Measurements from ENCODE around the gene ARHGAP15.

Gene ARHGAP15

DNA sequence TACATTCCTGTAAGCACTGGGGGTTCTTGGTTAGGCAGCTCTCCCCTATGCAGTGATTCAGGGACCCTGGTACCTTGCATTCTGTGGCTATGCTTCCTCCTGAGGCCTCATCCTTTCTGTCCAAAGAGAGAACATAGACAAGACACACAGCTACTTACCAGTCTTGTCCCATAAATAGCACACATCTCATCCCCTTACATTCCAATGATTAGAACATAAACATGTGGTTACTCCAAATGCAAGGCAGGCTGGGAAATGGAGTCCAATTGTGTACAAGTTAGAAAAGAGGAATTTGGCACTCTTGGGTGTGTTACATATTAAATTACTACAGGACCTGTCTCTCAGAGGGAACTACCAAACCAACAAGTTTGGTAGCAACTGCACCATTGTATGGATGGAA lies 171.3 kb downstream of the ARHGAP15 start:
- no peaks in the 10 kb centered on the region for H3K9me3 Mint-ChIP-seq
- H3K4me1 Mint-ChIP-seq (ENCODE audit: low read depth): peaks cover 3% of the 10 kb centered on the region
- H3K4me3 Mint-ChIP-seq: no peak overlapping the region
- H3K27ac Mint-ChIP-seq: no peak overlapping the region
- peaks cover 31% of the 10 kb centered on the region for H3K36me3 Mint-ChIP-seq (ENCODE audit: low read depth)
- no peaks in the 10 kb centered on the region for H3K27me3 Mint-ChIP-seq (ENCODE audit: low read depth)
- no peak for DNase-seq (ENCODE audit: low spot score)

DNA sequence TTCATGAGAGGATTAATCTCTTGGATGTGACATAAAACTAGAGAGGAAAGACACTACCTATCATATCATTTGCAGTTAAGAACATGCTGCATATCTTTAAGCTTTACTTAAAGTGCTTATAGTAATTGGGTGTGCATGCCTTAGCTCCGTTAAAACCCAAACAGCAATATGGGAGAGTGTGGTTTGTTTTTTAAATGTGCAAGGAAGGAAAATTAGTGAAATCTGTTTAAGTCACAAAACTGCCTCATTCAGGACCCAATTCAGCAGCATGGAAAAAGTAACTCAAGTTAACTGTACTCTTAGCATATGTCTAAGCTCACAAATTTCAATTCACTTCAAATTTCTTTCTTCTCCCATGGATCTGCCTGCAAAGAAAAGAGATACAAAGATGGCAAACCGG lies 182.2 kb downstream of the ARHGAP15 start:
- Mint-ChIP-seq H3K27me3 (ENCODE audit: low read depth) (no peaks in the 10 kb centered on the region), H3K4me3 (no peak overlapping the region), H3K9me3 (no peaks in the 10 kb centered on the region), H3K4me1 (ENCODE audit: low read depth) (peaks cover 5% of the 10 kb centered on the region), H3K36me3 (ENCODE audit: low read depth) (no peaks in the 10 kb centered on the region), H3K27ac (no peak overlapping the region)
- no peak for DNase-seq (ENCODE audit: low spot score)

DNA sequence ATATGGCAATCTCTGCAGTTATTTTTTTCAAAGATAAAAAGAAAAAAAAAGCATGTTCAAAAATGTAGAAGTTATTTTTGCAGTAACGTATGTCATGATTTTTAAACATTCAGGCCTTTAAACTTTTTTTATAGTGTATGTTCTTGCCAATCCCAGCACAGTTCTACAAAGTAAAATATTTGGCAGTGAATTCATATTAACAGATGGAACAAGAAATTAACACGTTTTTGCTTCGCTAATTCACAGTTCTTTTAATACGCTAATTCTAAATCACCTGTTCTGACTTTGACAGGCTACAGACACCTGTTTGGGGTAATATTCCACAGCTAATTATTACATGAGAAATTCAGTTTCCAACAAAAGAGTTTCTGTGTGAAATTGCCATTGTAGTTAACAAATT lies 183.2 kb downstream of the ARHGAP15 start:
- no peak overlapping the region for H3K27ac Mint-ChIP-seq
- peaks cover 5% of the 10 kb centered on the region for H3K4me1 Mint-ChIP-seq (ENCODE audit: low read depth)

DNA sequence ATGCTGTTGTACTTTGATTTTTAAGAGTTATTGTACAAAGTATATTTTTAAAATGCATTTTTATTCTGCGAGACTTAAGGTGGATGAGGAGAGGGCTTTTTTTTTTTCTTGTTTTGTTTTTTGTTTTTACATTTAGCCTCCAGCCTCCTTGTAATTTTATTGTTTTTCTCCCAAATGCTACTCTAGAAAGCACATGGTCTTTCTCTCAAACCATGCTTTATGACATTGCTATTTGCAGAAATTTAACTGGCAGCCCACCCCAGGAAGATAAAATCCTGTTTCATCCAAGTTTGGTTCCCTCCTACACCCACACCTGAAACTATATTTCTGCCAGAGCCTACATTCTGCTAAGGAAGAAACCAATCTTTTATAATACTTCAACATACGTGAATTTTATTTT lies 184.6 kb downstream of the ARHGAP15 start:
- Mint-ChIP-seq H3K9me3 (no peaks in the 10 kb centered on the region), H3K27ac (no peak overlapping the region), H3K4me3 (no peak overlapping the region), H3K27me3 (ENCODE audit: low read depth) (no peaks in the 10 kb centered on the region), H3K36me3 (ENCODE audit: low read depth) (peaks cover 7% of the 10 kb centered on the region), H3K4me1 (ENCODE audit: low read depth) (peaks cover 5% of the 10 kb centered on the region)
- no peak for DNase-seq (ENCODE audit: low spot score)

More for the DNA sequence above, 183.2 kb downstream of the ARHGAP15 start:
- H3K4me3 Mint-ChIP-seq: no peak overlapping the region
- no peaks in the 10 kb centered on the region for H3K36me3 Mint-ChIP-seq (ENCODE audit: low read depth)
- no peaks in the 10 kb centered on the region for H3K9me3 Mint-ChIP-seq
- DNase-seq (ENCODE audit: low spot score): no peak
- no peaks in the 10 kb centered on the region for H3K27me3 Mint-ChIP-seq (ENCODE audit: low read depth)

DNA sequence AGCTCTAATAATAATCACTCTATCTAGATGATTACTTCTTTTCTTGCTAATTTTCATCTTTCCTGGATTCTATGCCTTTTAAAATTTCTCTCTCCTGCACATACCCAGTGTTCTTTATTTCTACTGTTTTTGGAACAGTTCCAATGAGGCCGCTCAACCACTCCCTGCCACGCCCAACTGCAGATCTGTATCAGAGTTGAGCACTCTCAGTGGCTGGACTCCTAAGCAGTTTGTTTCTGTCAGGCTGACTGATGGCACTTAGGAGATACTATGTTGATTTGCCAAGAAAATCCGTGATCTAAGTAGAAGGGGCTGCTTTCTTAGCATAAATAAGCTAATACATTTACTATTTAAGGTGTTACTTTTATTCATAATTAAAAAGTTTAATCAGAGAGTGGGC lies 192.8 kb downstream of the ARHGAP15 start:
- Mint-ChIP-seq H3K27me3 (ENCODE audit: low read depth) (no peaks in the 10 kb centered on the region), H3K4me1 (ENCODE audit: low read depth) (peaks cover 22% of the 10 kb centered on the region), H3K27ac (peak overlapping the region; percentile 7), H3K4me3 (peak overlapping the region; percentile 3), H3K36me3 (ENCODE audit: low read depth) (peaks cover 27% of the 10 kb centered on the region), H3K9me3 (no peaks in the 10 kb centered on the region)
- DNase-seq (ENCODE audit: low spot score): no peak

DNA sequence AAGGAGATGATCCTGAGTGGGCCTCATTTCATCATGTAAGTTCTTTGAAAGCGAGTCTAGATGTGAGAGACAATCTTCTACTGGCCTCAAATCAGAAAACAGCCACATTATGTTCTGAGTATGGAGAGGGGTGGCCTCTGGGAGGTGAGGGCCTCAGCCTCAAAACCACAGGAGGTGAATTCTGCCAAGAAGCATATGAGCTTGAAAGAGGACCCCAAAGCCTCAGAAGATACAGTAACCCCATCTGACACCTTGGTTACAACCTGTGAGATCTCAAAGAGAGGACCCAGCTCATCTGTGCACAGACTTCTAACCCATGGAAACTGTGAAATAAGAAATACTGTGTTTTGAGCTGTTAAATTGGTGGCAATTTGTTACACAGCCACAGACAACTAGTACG lies 200.1 kb downstream of the ARHGAP15 start:
- Mint-ChIP-seq H3K4me1 (ENCODE audit: low read depth) (peaks cover 29% of the 10 kb centered on the region), H3K4me3 (no peak overlapping the region), H3K27ac (no peak overlapping the region), H3K9me3 (no peaks in the 10 kb centered on the region), H3K27me3 (ENCODE audit: low read depth) (no peaks in the 10 kb centered on the region), H3K36me3 (ENCODE audit: low read depth) (peaks cover 37% of the 10 kb centered on the region)
- DNase-seq (ENCODE audit: low spot score): no peak

DNA sequence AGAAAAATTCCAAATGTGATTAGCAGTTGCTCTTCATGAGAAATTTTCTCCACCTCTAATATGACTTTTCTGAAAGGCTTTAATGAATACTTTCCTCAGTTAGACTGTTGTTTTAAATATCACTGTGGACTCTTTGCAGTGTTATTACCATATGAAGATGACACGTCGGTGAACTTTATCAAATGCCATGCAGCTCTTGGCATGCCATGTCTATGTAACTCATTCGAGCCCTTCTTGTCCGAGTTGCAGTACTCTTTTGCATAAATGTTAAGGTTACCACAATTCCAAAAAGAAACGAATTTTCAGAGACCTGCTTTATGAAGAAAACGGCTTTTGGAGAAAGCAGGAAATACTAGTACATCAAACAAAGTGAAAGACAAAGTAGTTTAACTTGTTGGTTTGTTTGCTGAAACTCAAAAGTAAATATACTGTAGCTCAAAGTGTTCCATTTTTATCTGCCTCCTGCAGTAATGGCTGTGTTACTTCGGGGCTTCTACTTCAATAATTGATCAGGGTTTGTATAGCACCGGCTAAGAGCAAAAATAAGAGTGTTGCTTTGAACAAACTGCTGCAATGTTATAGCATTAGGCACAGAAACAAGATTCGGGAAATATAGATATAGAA lies 204.1 kb downstream of the ARHGAP15 start:
- H3K27me3 Mint-ChIP-seq (ENCODE audit: low read depth): no peaks in the 10 kb centered on the region
- H3K9me3 Mint-ChIP-seq: no peaks in the 10 kb centered on the region
- no peak for DNase-seq (ENCODE audit: low spot score)
- no peak overlapping the region for H3K27ac Mint-ChIP-seq
- H3K4me1 Mint-ChIP-seq (ENCODE audit: low read depth): peaks cover 14% of the 10 kb centered on the region
- H3K4me3 Mint-ChIP-seq: no peak overlapping the region
- peaks cover 24% of the 10 kb centered on the region for H3K36me3 Mint-ChIP-seq (ENCODE audit: low read depth)

DNA sequence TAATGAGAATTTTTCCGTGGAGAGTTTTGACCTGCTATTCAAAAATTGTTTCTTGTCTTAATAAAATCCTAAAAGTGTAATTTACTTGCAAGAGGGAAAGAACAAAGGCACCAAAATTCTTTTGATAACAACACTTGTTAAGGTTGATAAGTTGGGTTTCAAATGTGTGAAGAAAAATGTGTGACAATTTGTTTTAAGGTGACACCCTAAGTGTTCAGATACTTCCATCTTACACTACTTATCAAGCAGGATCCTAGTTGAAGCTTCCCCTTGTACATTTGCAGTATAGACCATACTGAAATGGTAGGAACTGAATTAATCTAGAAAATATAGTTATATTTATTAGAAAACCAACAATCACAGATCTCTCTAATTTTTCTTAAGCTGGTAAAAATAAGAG lies 204.6 kb downstream of the ARHGAP15 start:
- H3K27me3 Mint-ChIP-seq (ENCODE audit: low read depth): no peaks in the 10 kb centered on the region
- no peak overlapping the region for H3K27ac Mint-ChIP-seq
- no peak for DNase-seq (ENCODE audit: low spot score)
- H3K9me3 Mint-ChIP-seq: no peaks in the 10 kb centered on the region
- peaks cover 13% of the 10 kb centered on the region for H3K4me1 Mint-ChIP-seq (ENCODE audit: low read depth)
- H3K36me3 Mint-ChIP-seq (ENCODE audit: low read depth): peaks cover 22% of the 10 kb centered on the region
- no peak overlapping the region for H3K4me3 Mint-ChIP-seq

DNA sequence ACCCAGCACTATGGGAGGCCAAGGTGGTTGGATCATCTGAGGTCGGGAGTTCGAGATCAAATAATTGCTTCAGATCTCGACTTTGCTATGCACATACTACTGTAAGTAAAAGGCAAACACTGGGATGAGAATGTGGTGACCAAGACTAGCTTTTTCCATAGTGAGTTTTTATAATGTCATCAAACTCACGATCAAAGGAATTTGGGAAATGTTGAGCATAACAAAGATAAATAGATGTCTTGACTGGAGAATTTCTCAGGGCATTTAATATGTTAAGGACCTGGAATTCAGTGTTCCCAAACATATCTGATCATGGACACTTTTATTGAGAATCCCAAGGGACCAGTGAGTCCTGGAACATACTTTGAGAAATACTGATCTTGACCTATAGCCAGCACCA lies 205.6 kb downstream of the ARHGAP15 start:
- Mint-ChIP-seq H3K36me3 (ENCODE audit: low read depth) (peaks cover 17% of the 10 kb centered on the region), H3K27me3 (ENCODE audit: low read depth) (no peaks in the 10 kb centered on the region), H3K27ac (no peak overlapping the region), H3K4me3 (no peak overlapping the region), H3K4me1 (ENCODE audit: low read depth) (peaks cover 8% of the 10 kb centered on the region), H3K9me3 (no peaks in the 10 kb centered on the region)
- DNase-seq (ENCODE audit: low spot score): no peak

DNA sequence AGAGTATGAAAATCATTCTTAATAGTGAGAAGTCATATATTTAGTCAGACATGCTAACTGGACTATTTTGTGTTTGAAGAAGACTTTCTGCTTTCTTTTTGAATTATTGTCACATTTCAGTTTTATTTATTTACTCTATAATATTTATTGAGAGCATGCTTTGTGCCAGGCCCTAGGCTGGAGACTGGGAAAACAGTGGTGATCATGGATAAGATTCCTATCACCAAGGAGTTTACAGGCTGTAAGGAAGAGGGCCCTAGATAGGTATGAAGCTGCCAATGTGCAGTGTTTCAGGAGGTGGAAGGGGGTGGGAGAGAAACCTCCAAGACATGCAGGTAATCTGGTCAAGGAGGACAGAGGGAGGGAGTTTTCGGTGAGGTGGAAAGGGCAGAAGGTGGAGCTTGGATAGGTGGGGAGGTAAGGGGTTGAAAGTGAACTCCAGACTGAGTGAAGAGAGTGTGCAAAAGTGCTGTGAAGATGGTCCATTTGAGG lies 207.5 kb downstream of the ARHGAP15 start:
- Mint-ChIP-seq H3K27ac (peak overlapping the region; percentile 42), H3K36me3 (ENCODE audit: low read depth) (peaks cover 22% of the 10 kb centered on the region), H3K27me3 (ENCODE audit: low read depth) (no peaks in the 10 kb centered on the region), H3K4me3 (no peak overlapping the region), H3K9me3 (no peaks in the 10 kb centered on the region), H3K4me1 (ENCODE audit: low read depth) (peaks cover 6% of the 10 kb centered on the region)
- no peak for DNase-seq (ENCODE audit: low spot score)

DNA sequence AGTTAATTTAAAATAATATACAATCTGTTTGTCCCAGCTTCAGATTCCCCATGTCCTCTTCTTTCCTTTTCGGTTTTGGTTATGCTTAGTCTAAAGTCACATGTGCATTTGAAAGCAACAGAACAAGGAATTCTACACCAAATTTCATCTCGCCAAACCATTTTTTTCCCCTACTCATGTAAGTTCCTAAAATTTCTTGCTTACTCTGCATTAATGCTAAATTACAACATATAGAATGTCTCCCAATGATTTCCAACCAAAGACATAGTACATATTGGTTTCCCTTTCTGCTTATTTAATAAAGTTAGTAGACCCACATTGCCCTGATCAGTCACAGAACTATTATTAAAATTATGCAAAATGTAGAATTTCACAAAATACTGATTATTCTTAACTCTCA lies 212.3 kb downstream of the ARHGAP15 start:
- peaks cover 11% of the 10 kb centered on the region for H3K36me3 Mint-ChIP-seq (ENCODE audit: low read depth)
- DNase-seq (ENCODE audit: low spot score): no peak
- no peaks in the 10 kb centered on the region for H3K9me3 Mint-ChIP-seq
- H3K4me1 Mint-ChIP-seq (ENCODE audit: low read depth): peaks cover 4% of the 10 kb centered on the region
- H3K4me3 Mint-ChIP-seq: no peak overlapping the region
- no peak overlapping the region for H3K27ac Mint-ChIP-seq
- no peaks in the 10 kb centered on the region for H3K27me3 Mint-ChIP-seq (ENCODE audit: low read depth)

DNA sequence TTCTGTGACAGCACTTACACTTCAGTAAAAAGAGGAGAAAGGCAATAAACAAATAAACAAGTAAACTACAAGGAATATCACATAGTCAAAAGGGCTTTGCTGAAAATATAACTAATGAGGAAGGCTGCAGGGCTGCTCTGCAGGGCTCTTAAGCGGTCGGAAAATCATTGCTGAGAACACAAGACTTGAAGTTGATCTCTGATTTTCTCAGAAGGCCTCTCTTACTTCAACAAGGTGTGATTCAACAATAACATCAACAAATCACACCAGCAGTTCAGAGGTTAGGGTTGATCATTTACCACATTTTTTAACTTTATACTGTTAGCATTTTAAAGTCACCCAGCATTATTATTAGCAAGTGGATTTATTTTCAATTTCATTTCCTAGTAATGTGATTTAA lies 215.6 kb downstream of the ARHGAP15 start:
- Mint-ChIP-seq H3K4me3 (no peak overlapping the region), H3K4me1 (ENCODE audit: low read depth) (no peaks in the 10 kb centered on the region), H3K27me3 (ENCODE audit: low read depth) (no peaks in the 10 kb centered on the region), H3K36me3 (ENCODE audit: low read depth) (peaks cover 11% of the 10 kb centered on the region), H3K27ac (no peak overlapping the region), H3K9me3 (no peaks in the 10 kb centered on the region)
- no peak for DNase-seq (ENCODE audit: low spot score)

DNA sequence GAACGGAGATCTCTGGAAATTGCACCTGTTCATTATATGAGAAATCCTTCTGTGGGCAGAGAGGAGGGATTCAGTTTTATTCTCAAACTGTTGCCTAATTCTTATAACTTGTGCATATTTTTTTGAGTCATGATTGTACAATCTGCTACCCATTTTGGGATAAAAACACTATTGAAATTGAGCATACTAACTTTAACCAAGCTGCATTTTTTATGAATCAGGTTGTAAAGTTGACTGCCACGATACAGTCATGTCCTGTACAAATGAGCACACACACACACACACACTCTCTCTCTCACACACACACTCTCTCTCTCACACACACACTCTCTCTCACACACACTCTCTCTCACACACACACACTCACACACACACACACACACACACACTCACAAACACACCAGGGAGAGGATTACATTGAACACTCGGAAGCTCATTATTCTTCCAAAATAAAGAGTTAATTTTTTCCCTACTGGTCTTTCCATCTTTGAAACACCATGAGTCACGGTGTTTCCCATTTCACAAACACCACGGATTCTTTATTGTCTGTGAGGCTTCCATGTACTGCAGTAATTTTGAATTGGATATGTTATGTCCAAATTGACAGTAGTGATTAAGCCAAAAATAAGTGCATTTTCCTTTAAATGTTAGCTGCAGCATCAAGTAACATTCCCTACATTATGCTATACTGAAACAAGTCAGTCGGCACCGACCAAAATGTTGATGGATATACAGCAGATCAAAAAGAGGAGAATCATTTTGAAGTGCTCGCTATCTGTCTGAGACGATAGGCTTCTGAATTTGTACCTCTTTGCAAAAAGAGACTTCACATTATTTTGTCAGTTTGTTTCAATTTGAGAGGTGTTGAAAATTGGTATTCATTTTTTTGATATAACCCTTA lies 216.9 kb downstream of the ARHGAP15 start:
- H3K27ac Mint-ChIP-seq: no peak overlapping the region
- H3K4me3 Mint-ChIP-seq: no peak overlapping the region
- no peak for DNase-seq (ENCODE audit: low spot score)

DNA sequence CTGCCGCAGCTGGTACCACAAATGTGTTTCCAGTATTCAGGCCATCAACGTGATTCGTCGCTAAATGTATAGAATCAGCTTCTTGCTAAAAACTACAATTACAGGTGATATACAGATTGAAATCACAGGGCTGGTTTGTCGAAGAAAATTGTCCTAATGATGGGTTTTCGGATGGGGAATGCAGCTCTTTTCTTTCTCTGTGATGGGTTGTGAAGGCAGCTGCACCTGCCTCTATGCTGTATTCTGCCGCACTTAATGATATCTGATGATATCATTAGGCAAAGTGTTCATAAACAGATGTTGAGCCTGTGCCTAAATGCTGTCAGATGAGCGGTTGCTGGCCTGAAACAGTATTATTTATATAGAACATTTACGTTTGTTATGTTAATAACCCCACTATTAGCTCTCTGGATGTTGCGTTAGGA lies 218.1 kb downstream of the ARHGAP15 start:
- no peak for DNase-seq (ENCODE audit: low spot score)
- H3K4me1 Mint-ChIP-seq (ENCODE audit: low read depth): no peaks in the 10 kb centered on the region
- no peaks in the 10 kb centered on the region for H3K27me3 Mint-ChIP-seq (ENCODE audit: low read depth)
- no peak overlapping the region for H3K27ac Mint-ChIP-seq
- no peaks in the 10 kb centered on the region for H3K9me3 Mint-ChIP-seq
- no peak overlapping the region for H3K4me3 Mint-ChIP-seq
- peaks cover 3% of the 10 kb centered on the region for H3K36me3 Mint-ChIP-seq (ENCODE audit: low read depth)

More for the DNA sequence above, 216.9 kb downstream of the ARHGAP15 start:
- H3K4me1 Mint-ChIP-seq (ENCODE audit: low read depth): no peaks in the 10 kb centered on the region
- H3K36me3 Mint-ChIP-seq (ENCODE audit: low read depth): peaks cover 6% of the 10 kb centered on the region
- no peaks in the 10 kb centered on the region for H3K9me3 Mint-ChIP-seq
- no peaks in the 10 kb centered on the region for H3K27me3 Mint-ChIP-seq (ENCODE audit: low read depth)
